HK-2 (cell line): Measurements from ENCODE around the gene CTXND1.

Experiments
- DNase-seq: peaks from one replicate; pipeline ENCODE4 v3.0.0-alpha.2; 2018; ENCODE audit not compliant: unreplicated experiment

CTXND1 gene

DNA sequence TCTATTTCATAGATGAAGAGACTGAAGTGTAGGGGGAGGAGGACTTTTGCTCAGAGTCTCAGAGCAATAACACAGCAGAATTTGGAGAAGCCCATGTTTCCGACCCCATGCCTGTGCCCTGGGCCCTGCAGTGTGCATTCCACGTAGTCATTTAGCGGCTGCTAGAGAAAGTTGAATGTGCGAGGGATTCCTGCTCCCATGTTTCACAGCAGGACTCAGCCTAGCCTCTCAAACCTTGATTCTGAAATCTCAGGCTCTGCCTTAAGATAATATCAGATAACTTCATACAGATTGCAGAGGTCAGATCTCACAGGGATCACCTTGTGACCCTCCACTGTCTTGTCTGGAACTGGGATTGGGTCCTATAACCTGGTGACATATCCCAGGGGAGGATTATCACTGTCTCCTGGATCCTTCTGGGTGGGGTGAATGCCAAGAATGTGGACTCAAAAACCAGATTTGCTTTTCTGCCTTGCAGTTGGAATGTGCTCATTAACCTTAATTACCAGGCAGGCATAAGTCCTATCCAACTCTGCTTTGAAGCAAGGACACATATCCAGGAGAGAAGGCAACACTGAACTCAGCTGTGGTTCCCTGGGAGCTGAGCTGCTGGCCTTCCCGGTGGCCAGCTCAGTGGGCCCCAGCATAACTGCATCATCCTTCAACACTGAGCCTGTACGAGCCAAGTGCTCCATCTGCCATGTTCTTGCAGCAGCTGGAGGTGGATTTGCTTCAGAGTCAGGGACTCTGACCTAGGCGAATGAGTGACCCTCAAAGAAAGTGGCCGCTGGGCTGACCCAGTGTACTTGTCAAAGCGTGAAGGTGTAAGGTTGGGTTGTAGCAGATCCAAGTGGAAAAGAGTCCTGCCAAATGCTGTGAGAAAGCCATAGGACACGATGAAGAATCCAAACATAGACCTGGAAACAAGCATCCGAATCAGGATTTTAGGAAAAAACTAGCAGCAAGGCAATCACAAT lies 43.0 kb downstream of the CTXND1 start:
- DNase-seq, result no peak

DNA sequence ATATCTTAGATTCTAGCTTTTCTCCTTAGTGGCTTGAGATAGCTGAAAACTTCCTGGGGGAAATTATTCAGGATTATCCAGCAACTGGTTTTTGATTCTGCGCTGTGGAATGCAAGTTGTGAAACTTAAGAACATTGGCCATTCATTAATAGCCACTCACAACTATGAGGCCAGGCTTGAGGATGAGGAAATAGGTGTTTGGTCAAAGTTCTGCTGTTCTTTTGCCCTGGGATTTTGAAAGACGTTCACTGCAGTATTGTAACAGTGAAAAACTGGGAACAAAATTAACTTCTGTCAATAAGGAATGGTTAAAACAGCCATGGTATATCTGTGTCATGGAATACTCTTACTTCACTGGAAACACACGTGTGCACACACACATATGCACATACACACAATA lies 44.1 kb downstream of the CTXND1 start:
- no peak for DNase-seq

DNA sequence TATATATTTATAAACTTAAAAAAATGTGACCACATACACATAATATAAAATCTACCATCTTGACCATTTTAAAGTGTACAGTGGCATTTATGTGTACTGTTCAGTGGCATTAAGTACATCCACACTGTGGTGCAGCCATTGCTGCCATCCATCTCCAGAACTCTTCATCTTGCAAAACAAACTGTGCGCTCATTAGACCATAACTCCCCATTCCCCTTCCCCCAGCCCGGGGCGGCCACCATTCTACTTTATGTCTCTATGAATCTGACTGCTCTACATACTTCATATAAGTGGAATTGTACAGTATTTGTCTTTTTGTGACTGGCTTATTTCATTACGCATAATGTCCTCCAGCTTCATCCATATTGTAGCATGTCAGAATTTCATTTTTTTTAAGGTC lies 47.8 kb downstream of the CTXND1 start:
- DNase-seq, result no peak

DNA sequence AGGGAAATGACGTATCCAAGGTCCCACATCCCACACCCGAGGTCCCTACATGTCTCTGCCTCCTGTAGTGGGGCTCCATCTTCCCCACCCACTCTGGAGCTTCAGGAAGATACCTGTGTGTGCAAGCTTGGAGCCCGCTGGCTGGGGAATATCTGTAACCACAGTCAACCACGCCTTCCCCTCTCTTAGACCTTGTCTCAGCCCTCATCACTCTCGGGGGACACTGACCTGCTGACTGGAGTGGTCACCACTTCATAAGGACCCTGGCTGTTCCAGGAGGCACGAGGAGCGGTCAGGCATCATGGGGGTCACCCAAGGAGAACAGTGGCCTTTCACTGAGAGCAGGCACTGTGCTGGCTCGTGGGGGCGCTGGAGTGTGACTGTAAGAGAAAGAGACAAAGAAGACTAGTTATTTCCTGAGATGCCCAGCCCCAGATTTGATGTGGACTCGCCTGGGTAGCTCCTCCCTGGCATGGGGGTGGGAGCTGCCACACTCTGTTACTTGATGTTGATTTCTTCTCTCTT lies 48.6 kb downstream of the CTXND1 start:
- DNase-seq, result no peak

DNA sequence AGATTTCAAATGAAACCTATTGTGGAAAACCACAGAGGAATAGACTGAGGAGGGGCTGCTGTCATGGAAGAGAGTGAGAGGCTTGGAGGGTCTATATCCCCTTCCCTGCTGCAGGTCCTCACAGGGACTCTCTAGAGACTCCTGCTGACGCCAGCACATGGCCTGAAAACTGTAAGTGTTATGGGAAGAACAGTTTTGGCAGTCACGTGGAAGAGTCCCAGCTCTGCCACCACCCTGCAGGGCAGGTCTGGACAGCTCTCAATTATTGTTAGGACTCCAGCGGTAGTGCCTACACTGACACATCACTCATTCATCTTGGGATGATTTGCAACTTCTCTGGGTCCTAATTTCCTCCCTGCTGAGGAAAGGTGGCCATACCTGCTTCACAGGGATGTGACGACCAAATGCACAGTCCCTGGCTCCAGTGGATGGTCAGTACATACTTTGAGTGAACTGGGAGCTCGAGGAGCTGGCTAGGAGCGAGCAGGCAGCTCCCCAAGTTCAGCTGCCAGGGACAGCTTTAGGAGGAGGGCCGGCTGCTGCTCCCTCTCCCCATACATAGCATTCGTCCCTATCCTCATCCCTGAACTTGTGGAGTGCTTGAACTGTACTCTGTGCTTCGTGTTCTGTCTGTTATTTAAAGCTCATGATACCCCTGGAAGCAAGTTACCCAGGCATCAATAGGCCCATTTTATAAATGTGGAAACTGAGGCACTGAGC lies 49.2 kb downstream of the CTXND1 start:
- no peak for DNase-seq

DNA sequence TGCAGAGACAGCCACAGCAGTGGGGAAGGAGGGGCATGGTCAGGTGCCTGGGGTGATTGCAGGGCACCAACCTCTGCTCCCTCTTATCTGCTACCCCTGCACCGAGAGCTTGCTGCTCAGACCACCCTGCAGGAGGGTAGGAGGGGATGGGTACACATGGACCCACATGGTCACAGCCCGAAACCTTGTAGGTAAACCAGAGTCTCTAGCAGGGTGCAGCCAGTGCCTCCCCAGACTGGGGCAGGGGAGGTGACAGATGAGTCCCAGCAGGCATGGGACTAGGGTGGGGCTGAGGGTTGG lies 50.0 kb downstream of the CTXND1 start:
- DNase-seq, result no peak

DNA sequence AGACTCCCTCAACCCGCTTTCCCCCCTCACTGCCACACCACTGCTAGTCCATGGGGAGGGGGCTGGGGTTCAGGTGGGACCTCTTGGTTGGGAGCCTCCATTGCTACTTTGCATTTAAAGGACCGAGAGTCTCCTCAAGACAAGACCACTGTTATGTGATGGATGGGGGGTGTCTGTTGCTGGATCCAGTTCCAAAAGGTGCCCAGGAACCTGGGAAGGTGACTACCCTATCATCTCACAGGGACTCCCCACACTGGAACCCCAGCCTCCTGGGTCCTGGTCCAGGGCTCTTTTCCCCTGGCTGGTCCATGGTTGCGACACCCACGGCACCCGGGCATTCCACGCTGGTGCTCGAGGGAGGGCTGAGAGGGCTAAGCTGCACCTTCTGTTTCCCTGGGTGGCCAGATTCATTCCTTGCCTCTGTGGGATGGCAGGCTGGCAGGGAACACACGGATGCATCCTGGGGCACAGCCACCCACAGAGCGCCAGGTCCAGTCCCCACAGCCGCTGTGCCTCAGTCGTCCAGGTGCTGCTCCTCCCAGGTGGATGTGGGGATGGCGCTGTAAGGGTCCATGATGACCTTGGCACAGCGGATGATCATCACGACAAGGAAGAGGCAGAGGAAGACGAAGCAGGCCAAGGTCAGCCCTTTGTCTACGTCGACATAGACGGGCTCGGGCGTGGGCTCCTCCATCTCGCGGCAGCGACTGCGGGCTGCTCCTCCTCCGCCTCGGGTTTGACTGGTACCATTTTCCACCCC lies 50.6 kb downstream of the CTXND1 start:
- DNase-seq, result no peak

DNA sequence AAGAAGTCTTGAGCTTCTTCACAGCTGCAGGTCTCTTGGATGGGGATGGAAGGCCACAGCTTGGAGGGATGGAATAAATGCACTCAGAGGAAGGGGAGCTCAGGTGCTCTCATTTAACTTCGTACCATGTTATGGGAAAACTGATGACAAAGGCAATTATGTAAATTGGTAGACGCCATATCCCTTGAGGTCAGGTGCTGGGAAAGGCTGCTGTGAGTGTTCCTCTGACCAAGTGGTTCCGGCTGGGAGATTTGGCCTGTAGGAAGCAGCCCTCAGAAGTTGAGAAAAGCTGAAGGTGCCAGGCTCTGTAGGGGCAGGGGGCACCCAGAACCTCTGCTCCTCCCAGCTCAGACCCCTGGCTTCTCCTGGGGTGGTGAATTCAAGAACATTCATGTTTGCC lies 52.1 kb downstream of the CTXND1 start:
- no peak for DNase-seq

DNA sequence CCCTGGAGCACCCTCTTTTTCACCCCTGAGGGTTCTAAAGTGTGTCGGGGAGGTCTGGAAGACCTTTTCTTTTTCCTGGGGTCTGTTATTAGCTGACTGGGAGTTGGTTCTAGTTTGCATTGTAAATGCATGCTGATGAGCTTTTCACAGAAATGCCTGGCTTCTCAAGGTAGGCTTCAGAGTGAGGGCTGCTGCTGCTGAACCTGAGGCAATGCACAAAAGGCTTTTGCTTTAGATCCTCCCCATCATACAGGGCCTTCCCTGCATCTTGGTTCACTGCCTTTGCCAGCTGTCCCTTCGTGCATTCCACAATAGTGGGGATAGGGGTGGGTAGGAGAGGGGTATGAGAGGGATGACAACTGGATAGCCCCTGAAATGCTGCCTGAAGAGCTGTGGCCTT lies 52.6 kb downstream of the CTXND1 start:
- DNase-seq, result no peak

DNA sequence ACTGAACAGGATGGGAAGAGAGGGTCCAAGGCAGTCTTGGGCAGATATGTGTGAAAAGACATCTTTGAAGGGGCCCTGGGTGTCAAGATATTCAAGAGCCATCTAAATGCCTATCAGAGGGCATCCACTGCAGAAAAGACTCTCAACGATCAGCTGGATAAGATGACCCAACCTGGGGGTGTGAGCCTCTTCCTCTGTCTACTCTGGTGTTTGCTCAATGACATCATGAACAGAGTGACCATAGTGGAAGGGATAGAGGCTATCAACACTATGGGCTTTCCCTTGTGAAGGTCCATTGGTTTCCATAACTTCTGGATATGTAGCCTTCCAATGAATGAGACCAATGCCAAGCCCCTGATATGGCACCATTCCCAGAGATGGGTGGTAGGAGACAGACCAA lies 57.1 kb downstream of the CTXND1 start:
- no peak for DNase-seq

DNA sequence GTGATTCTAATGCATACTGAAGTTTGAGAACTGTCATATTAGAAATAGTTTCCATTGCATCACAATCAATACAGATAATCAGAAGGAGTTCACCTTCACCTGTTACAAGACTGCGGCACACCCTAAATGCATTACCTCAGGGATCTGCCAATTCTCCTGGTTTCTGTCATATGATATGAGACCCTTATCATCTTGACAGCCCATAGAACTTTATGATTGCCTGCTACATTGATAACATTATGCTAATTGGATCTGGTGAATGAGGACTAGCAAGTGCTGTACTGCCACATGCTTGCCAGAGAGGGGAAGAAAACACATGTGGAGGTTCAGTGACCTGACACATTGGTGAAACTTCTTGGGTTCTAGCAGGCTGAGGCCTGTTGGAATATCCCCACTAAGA lies 57.8 kb downstream of the CTXND1 start:
- DNase-seq, result no peak

DNA sequence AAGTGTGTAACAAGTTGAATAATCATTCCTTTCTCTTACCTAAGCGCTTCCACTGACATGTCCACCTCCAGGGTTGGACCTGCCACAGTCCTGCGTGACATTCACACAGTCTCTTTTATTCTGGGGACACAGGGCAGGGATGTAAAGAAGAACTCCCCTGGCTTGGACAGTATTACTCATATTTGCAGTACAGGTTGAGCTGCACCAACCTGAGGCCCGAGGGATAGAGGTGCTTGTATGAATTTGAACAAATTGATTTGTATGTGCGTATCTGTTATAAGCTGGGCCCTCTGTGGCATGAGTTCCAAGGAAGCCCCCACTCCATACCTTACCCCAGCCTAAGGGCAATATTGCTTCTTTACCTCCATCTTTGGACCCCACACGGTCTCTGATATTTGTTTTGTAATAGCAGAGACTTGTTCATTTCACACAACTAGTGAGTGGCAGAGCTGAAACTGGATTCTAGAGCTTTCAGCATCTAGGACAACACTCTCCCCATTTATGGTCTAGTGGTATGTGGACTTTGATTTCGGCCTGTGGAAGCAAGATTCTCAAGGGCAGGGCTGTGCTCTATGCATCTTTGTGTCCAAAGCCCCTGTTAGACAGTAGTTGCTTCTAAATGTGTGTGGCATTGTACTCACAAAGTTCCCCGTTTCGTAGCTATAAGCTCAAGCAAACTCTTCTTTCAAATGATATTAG lies 60.0 kb downstream of the CTXND1 start:
- no peak for DNase-seq

DNA sequence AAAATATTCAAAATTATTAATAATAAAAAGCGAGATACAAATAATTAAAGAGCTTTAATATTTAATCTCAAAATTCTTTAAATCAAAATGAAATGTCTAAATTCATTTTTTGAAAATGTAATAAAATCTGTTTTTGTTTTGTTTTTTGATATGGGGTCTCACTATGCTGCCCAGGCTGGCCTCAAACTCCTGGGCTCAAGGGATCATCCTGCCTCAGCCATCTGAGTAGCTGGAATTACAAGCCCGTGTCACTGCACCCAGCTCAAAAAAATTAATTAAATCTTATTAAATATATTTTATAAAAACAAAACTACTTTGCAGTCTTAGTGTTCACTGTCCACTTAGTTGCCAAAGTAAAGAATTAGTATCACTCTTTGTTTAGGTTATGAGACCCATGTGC lies 60.8 kb downstream of the CTXND1 start:
- DNase-seq, result no peak

DNA sequence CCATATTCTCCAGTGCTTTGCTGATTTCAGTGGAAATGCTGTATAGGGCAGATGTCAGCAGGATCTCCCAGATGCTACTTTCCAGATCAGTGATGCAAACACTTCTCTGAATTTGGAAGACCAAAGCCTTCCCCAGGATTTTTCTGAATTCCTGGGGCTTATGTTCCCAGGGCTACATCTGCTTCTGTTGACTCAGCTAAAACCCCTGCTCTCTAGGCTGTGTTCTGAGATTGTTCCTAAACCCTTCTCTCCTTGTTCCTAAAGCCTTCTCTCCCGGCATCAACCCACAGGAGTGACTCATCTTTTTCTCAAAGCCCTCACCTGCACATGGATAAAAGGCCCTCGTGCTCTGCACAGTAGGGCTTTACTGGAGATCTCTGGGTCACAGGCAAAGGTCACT lies 63.8 kb downstream of the CTXND1 start:
- no peak for DNase-seq

DNA sequence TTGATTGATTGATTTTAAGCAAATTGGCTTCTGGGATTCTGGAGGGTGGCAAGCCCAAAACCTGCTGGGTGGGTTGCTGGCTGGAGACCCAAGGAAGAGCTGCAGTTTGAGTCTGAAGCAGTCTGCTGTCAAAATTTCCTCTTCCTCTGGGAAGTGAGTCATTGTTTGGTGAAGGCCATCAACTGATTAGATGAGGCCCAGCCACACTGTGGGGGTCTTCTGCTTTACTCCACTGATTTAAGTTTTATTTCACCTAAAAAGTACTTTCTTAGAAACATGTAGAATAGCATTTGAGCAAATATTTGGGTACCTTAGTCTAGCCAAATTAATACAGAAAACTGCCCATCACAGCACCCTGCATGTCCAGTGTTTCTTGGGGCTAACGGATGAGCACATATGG lies 65.4 kb downstream of the CTXND1 start:
- no peak for DNase-seq

DNA sequence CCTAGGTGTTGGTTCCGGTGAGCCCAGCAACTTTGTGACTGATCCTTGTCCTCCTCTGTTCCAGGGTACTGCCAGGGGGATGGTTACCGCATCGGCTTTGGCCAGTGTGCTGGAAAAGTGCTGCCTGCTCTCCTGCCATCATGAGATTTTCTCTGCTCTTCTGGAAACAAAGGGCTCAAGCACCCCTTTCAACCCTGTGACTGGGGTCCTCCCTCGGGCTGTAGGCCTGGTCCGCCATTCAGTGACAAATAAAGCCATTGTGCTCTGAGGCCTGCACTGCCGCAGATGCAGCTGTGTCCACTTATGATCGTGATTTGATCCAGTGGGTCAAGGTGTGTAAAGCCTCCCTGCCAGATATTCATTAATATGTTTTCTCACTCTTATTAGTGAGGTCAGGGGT lies 65.9 kb downstream of the CTXND1 start:
- no peak for DNase-seq

DNA sequence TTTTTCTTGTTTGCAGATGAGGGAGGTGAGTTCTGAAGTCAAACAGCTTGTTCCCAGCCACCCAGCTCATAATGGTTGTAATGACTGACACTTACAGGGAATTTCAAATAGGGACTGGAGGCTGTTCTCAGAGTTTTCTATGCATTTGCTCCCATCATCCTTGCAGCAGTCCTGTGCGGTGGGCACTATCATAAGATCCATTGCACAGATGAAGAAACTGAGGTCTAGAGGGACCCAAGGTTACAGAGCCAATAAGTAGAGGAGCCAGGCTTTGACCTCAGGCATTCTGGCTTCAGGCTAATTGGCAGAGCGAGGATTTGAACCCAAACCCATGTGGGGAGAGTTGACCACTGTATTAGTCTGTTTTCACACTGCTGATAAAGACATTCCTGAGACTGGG lies 66.9 kb downstream of the CTXND1 start:
- DNase-seq, result no peak

DNA sequence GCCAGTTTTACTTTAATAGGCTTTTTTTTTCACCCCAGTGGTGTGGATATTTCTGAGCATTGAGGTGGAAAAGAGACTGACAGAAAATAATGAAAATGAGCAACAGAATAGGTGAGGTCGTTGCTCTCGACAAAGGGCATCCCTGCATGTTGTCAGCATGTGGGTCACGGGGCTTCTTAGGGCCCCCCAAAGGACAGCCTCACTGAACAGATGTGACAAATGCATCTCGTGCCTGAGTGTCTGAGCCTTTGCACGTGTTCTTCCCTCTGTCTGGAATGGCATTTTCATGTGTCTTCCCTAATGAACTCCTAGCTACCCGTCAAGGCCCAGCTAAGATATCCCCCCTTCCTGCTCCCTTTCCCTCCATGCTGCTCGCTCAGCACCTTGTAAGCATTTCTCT lies 67.5 kb downstream of the CTXND1 start:
- DNase-seq, result no peak

DNA sequence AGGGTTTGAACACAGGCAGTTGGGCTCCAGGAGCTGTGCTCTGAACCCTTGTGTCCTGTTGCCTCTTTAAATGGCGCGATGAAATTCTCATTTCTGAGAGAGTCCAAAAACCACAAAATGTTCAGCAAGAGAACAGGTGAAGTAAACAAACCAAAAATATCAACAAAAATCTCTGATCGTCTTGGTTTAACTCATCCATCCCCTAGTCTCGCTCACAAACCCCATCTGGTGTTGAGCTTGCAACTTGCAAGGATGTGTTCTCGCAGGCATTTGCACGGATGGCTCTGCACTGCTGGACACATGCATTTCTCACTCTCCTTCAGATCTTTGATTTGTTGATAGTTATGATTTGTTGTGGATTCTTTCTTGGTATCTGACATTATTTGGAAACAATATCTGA lies 68.1 kb downstream of the CTXND1 start:
- no peak for DNase-seq

DNA sequence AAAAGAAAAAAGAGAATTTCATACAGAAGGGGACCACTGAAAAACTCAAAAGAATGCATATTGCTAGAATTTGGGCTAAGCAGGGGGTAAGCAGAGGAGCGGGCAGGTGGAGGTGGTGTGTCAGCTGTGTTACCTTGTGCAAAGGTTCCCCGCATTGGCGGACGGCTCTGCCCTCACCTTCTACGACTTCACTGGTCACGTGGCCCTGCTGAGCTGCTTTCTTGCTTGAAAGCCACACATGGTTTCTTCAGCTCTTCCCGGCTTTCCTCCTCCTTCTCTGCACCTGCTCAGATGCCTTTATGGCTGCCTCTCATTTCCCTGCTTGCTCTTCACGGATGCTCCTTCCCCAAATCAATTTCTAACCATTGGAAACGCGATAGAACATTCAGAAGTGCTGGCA lies 68.7 kb downstream of the CTXND1 start:
- no peak for DNase-seq

DNA sequence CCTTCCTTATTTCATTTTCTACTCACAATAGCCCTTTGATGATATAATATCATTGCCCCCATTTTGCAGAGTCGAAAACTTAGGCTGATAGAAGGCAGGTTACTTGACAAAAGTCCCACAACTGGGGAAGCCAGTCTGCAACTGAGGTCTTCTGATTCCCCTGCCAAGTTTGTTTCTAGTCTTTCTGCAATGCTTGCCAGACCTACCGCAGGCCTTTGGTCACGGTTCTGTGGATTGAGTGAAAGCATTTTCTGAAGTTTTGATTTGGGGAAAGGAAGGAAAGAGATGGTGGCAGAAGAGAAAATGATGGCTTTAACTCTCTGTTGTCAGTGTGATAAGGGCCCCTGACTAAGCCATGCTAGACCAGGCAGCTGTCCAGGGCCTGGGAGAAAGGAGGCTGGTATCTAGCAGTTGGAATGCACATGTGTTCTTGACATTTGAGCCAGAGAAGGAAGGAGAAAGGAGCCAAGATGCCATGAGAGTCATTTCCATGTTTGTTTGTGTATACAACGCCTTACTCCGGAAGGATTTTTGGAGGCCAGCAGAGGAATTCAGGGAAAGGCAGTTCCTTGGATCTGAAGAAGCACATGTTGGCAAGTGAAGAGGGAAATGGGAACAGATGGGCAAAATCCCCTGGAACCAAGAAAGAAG lies 69.3 kb downstream of the CTXND1 start:
- DNase-seq, result no peak
